Right ventricle myocardium inferior (tissue), 1 donor: ENCODE measurements around the gene MOSPD2. TPM values are rescaled to one million over a fixed set of nuclear protein-coding genes. Genes with fewer than 3 reads are reported as not detected.

Experiments used
- ATAC-seq: fragments of 200-7000 bp; cut with Tn5 transposase; one replicate; pipeline ENCODE4 v1.9.1; 2020; ENCODE audit warnings: mild to moderate bottlenecking, moderate library complexity
- DNase-seq: peaks from one replicate; pipeline ENCODE4 v3.0.0; 2021; ENCODE audit errors: missing footprints
- intact Hi-C: fragments of 100-400 bp; cut with DNase I; formaldehyde crosslinking; loops from one replicate; pipeline ENCODE4 v1.11.0; 2022
- total RNA-seq: library from RNA; stranded (reverse); fragmentation: NEBNext Ultra II Directional; extraction: Animal tissue kit (Norgen Biotek cat#: 25700); gene quantifications from one replicate; pipeline ENCODE4 v1.2.1, GENCODE V29; 2021
- donor health status: DM: no; HTN: yes; CAD: no; lungs with severe emphysema.

Gene MOSPD2
- total RNA-seq, 1 donor from 2014 or later, result 5.8 TPM

DNA sequence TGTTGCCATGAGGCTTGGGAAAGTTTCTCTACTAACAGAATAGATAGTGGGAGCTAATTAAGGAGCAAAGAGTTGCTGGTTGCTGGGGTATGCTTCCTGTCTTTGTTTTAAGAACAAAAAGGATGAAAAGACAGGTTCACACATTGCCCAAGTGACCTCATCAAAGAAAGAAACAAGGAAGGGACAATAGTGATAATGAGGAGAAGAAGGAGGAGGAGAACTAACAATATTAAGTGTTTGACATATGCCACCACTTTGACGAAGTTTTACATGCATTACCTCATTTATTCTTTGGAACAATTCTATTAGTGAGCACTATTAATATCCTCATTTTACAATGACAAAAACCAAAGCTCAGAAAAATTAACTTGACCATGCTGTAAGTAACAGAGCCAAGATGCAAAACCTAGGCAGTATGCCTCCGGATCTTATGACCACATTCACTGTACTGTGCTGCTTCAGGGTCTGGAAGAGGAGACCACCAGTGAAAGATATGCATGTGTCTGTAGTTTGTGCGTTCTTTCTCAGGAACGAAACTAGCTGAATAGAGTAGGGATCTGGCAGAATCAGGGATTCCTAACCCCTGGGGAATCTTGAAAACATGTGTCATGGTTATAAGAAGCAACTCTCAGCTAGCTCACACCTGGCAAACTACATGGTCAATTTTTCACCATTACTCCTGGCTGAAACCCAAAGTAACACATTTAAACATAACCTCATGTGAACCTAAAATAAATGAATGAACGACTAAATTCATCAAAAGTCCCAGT is 83.8 kb downstream of the MOSPD2 start:
- no peak for ATAC-seq
- DNase-seq, result no peak
- intact Hi-C loops, result no loop called here

DNA sequence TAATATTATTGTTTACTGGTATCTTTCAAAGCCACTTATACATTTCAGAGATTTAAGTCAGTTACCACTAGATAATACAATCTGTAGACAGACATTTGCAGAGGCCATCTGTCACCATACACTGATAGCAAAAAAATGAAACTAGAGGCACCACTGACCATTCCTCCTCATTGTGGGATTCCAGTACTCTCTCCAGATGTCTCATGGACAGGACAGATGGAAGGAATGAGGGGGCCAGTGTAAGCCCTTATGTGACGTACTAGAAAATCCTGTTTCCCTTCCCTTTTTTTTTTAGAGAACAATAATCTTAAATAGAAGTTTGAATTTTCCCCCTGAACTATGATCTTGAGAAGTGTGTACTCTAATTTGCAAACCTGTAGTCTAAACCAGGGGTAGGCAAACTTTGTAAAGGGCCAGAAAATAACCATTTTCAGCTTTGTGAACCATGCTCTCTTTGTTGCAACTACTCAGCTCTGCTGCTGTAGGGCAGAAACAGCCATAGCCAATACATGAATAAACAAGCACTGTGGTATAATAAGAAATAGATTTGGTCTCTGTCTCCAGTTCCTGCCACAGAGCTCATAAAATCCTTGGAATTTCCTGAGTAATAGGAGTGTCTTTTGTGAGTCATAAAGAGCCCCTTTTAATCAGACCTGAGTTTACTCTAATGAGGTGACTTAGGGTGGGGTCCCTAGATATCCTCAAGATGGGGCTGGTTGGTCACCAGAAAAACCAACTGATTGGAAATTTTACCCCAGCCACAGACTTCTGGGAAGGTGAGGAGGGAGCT is 90.4 kb downstream of the MOSPD2 start:
- intact Hi-C loops, result no loop called here
- DNase-seq (no peak), ATAC-seq (no peak)

DNA sequence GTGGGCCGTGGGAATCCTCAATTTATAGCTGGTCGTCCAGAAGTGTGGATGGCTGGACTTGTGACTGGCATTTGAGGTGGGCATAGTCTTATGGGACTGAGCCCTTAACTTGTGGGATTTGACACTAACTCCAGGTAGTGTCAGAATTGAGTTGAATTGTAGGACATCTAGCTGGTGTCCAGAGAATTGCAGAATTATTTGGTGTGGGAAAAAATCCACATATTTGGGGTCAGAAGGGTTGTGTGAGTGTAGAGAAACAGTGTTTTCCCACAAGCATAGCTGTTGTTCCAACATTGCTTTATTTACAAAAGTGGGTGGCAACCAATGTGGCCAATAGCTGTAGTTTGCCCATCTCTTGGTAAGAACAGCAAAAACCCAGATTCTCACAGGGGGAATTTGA is 91.3 kb downstream of the MOSPD2 start:
- intact Hi-C loops, result no loop called here
- DNase-seq (no peak), ATAC-seq (no peak)

Other genes with a start within 250 kb of the MOSPD2 start
- 0.54 TPM for gene FANCB, start 352 bp upstream of the MOSPD2 start, total RNA-seq